GM10248 (cell line): ENCODE data around the gene MSMP.

ENCODE experiments used
- CTCF ChIA-PET: fragments of 300-600 bp; sonication (Branson Sonifier 250); formaldehyde crosslinking; extraction: SDS; loops from one replicate; lab custom pipeline; 2021; ENCODE audit warnings: antibody characterized with exemption; lab: Yijun Ruan, JAX
- POLR2A ChIA-PET: fragments of 350-650 bp; sonication (Branson Sonifier 250); formaldehyde crosslinking; extraction: SDS; loops from one replicate; lab custom pipeline; 2020; ENCODE audit warnings: antibody characterized with exemption; lab: Yijun Ruan, JAX
- DNase-seq: peaks from one replicate; pipeline ENCODE4 v3.0.0; 2012; ENCODE audit errors: extremely low spot score
- TF ChIP-seq, protein P1 (sequence below): IDR thresholded peaks from 2 replicates; pipeline ENCODE4 v1.5.1; 2012; ENCODE audit warnings: mild to moderate bottlenecking, low read depth; ENCODE audit errors: extremely low read depth, missing control alignments, control extremely low read depth

The MSMP gene

DNA sequence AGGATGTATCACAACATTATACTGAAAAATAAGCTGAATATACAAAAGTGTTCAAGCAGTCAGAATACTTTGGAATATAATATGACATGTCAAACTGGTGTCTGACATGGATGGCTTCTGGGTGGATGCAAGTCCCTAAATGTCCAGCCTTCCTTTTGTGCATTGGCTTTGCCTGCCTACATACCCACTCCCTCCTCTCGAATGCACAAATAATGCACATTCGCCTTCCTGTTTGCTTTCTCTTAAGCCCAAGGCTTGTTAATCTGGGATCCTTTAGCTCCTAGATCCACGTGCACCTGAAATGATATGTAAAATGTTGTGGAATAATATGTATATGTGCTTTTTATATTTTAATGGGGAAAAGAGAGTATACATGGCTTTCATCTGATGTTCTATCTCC is 24.4 kb upstream of the MSMP start:
- no peak for DNase-seq
- TF ChIP-seq, protein P1, sequence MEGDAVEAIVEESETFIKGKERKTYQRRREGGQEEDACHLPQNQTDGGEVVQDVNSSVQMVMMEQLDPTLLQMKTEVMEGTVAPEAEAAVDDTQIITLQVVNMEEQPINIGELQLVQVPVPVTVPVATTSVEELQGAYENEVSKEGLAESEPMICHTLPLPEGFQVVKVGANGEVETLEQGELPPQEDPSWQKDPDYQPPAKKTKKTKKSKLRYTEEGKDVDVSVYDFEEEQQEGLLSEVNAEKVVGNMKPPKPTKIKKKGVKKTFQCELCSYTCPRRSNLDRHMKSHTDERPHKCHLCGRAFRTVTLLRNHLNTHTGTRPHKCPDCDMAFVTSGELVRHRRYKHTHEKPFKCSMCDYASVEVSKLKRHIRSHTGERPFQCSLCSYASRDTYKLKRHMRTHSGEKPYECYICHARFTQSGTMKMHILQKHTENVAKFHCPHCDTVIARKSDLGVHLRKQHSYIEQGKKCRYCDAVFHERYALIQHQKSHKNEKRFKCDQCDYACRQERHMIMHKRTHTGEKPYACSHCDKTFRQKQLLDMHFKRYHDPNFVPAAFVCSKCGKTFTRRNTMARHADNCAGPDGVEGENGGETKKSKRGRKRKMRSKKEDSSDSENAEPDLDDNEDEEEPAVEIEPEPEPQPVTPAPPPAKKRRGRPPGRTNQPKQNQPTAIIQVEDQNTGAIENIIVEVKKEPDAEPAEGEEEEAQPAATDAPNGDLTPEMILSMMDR: no peak
- ChIA-PET POLR2A (no interaction called here), CTCF (interaction anchor here (0.8 to 4.0 kb wide), 5 partner anchors 11 to 175 kb away, joined by 3 to 33 read pairs (median 4); no protein-coding TSS in a partner anchor)

DNA sequence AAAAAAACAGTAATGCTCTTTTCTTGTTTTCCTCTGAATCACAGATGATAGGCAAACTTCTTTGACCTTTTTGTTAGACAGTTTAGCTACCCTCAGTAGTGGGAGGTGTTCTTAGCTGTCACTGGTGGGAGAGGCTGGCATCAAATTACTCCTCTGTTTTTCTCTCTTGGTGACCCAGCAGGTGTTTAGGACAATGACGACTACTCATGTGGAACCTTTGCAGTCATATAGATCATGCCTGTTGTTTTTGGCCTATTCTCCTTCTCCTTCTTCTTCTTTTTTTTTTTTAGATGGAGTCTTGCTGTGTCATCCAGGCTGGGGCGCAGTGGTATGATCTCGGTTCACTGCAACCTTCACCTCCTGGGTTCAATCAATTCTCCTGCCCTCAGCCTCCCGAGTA is 21.9 kb upstream of the MSMP start:
- POLR2A ChIA-PET: interaction anchor here (0.7 kb wide), 1 partner anchor 1060 kb away, joined by 3 read pairs; no protein-coding TSS in a partner anchor
- DNase-seq: no peak
- CTCF ChIA-PET: interaction anchor here (0.9 to 7.8 kb wide), 9 partner anchors 8 to 79 kb away, joined by 3 to 45 read pairs (median 4); partner anchors contain the start of genes GBA2, NPR2 and RGP1
- TF ChIP-seq, protein P1: no peak

GRCh38 chr9:35774907-35775635 is 21.0 kb upstream of the MSMP start:
- ChIA-PET POLR2A (no interaction called here), CTCF (interaction anchor here (0.9 to 7.8 kb wide), 8 partner anchors 9 to 78 kb away, joined by 3 to 45 read pairs (median 4); partner anchors contain the start of gene NPR2)
- TF ChIP-seq, protein P1: no peak
- no peak for DNase-seq

GRCh38 chr9:35771943-35772342 is 17.9 kb upstream of the MSMP start:
- POLR2A ChIA-PET: interaction anchor here (0.5 kb wide), 1 partner anchor 38 kb away, joined by 3 read pairs; no protein-coding TSS in a partner anchor
- no peak for DNase-seq
- TF ChIP-seq, protein P1: no peak
- CTCF ChIA-PET: interaction anchor here (0.9 to 7.8 kb wide), 8 partner anchors 8 to 110 kb away, joined by 3 to 45 read pairs (median 6); partner anchors contain the start of genes CREB3, GBA2, MSMP and NPR2

DNA sequence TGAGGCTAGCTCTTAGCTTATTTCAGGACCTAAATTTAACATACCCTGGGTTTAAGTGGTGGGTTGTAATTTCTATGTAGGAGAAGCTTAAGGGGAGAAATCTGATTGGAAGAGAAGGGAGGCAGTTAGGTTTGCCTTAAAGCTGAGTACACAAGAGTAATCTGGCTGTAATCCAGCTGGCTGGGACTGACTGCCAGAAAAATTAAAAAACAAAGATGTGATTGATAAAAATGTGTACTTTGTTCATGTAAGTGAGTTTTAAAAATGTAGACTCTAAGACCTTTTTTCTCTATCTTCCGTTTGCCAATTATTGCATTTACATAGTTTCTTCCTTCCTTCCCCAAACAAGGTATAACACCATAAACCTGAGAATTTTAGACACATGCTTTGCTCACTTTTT is 17.5 kb upstream of the MSMP start:
- ChIA-PET POLR2A (interaction anchor here (0.5 kb wide), 1 partner anchor 38 kb away, joined by 3 read pairs; no protein-coding TSS in a partner anchor), CTCF (interaction anchor here (0.9 to 7.8 kb wide), 12 partner anchors 9 to 111 kb away, joined by 3 to 45 read pairs (median 4); partner anchors contain the start of genes CREB3, MSMP, NPR2 and TLN1)
- DNase-seq: no peak
- TF ChIP-seq, protein P1: no peak

DNA sequence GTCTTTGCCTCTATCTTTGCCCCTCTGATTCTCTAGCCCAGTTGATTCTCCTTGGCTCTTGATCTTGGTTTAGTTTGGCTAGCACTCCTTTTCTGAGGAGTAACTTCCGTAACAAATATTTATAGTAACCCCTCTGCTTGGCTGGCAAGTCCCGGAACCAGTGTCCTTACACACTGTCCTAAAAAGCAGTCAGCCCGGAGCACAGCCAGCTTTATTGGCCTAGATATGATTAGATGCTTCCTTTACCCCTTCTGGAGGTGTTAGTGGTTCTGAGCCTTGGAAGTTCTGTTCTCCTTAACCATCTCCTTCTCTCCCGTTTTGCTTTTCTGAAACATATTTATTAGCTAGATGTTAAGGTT is 17.0 kb upstream of the MSMP start:
- ChIA-PET CTCF (interaction anchor here (0.9 to 7.8 kb wide), 11 partner anchors 8 to 68 kb away, joined by 3 to 45 read pairs (median 5); partner anchors contain the start of genes CREB3, MSMP, NPR2 and TLN1), POLR2A (no interaction called here)

More for the DNA sequence above, 17.0 kb upstream of the MSMP start:
- TF ChIP-seq, protein P1: no peak
- DNase-seq: no peak
